Activated CD4-positive, alpha-beta T cell treated with anti-CD3 and anti-CD28 coated beads, Interleukin-2, amount 50 U/mL, for 24 hours (primary cell): ENCODE results near the gene HDGFL1.

Experiments used
- DNase-seq, 2 donors: peaks; one replicate each; pipeline ENCODE4 v3.0.0-alpha.2; 2020; ENCODE audit warnings: low read depth in 1 of 2, low spot score in 1 of 2

HDGFL1 gene

DNA sequence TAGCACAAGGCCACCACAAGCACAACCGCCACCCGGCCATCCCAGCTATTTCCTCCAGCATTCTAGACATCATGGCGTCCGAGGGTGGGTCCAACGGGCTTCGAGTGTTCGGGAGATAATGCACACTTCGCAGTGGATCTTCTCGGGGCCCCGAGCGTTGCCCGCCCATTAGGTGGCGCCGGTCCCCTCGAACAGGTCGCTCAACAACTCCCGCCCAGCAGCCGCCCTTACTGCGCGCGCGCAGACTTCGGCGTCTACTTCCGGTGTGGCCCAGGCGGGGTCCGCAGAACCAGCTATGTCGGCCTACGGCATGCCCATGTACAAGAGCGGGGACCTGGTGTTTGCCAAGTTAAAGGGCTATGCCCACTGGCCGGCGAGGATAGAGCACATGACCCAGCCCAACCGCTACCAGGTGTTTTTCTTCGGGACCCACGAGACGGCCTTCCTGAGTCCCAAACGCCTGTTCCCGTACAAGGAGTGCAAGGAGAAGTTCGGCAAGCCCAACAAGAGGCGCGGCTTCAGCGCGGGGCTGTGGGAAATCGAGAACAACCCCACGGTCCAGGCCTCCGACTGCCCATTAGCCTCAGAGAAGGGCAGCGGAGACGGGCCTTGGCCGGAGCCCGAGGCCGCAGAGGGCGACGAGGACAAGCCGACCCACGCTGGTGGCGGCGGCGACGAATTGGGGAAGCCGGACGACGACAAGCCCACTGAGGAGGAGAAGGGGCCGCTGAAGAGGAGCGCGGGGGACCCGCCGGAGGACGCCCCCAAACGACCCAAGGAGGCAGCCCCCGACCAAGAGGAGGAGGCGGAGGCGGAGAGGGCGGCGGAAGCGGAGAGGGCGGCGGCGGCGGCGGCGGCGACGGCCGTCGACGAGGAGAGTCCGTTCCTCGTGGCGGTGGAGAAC, at the start of gene HDGFL1:
HDGFL1 (plus strand) TSS at position 286 of the 904 bp plus-strand sequence; CDS start at position 296, 10 bp downstream.
- no peak for DNase-seq

DNA sequence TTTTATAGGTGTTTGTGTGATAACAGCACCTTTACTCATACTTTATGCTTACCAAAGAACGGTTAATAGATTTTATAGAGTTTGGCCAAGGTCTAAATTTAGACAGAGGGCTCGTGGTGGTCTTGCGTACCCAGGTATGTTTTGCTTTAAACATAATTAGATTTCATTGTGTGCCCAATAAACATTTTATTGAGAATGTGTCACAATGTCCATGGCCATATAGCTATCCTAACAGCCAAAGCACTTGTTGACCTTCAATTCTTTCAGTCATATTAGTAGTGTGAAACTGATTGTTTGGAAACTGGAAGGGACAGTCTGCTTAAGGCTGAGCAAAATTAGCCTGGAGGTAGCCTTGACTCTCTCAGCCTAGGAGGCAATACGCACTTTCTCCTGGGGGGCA, 48.3 kb upstream of the HDGFL1 start:
- DNase-seq: no peak

DNA sequence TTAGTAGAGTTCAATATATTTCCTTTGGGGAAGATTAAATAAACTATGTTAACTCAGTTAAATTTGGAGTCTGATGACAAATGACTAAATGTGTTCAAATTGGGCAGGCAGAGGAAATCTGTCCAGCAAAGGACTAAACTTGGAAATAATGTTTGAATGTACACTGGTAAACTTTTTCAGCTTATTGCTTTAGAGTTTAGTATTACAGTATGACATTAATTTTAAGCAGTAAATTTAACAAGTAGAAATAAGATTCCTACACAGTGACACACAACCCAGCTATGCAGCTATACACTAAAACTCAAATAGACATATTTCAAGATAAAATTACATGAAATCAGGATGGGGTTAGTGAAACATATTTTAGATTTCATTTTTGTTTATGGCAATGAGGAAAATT, 42.6 kb upstream of the HDGFL1 start:
- DNase-seq: no peak

DNA sequence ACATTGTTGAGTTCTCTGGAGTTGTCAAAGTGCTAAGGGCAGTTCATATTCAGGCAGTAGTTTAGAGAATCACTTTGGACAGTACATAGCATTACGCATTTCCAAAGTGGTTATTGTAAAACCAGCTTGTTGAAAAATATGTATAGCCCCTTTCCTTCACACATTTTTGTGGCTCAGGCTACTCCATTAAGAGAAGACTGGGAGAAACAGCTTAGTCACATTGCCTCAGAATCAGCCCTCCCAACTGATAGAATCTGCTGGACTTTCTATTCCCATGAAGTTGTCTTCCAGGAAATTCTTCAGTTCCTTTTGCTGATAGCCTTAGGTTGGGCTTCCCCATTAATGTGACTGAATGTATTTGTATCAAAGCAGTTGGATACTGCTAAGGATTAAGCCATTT, 39.5 kb upstream of the HDGFL1 start:
- no peak for DNase-seq

DNA sequence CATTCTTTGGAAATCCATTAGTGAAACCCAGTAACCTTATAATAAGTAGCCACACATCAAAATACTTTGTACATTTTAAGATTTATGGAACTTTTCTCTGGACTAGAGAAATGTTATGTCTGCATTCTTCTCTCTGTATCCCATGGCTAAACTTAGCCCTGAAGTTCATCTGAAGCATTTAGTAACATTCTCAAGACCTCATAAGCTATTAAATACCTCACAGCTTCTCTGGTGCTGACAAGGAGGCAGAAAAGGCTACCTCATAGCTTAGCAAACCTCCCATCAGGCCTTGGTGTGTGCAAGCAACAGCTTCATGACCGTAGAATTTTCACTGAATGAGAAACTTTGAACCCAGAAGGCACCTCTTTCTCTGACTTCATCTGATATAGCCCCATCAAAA, 38.9 kb upstream of the HDGFL1 start:
- no peak for DNase-seq

DNA sequence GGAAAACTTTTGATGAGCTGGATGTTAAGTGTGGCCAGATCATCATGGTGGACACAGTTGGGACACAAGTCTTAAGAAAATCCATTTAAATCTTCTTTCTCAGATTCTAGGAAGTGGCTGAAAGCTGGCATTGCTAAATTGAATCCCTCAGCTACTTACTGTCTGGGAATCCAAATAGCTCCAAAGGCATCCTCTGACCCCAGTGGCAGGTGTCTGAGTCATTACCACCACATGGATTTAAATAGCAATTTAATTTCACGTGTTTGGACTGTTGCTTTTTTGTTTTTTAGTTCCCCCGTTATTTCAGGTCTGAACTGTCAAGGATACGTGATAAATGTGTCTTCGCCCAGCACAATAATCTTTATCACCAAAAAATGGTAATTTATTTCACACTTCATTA, 33.2 kb upstream of the HDGFL1 start:
- no peak for DNase-seq

DNA sequence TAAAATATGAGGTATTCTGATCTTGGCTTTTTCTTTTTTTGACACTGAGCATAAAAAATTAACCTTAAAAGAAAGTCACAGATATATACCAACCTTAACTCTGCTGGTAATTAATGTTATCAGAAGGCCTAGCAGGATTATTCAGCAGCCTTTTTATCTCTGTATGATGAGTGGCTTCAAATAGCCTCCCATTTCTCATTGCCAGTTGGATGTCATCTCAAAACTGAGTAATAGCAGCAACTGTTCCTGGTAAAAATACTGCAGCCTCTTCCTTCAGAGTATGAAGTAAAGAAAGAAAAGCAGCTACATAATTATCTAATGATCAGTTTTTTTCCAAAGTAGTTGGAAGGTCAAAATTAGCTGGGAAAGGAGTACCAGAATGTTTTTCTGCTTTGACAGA, 24.9 kb upstream of the HDGFL1 start:
- DNase-seq: no peak

DNA sequence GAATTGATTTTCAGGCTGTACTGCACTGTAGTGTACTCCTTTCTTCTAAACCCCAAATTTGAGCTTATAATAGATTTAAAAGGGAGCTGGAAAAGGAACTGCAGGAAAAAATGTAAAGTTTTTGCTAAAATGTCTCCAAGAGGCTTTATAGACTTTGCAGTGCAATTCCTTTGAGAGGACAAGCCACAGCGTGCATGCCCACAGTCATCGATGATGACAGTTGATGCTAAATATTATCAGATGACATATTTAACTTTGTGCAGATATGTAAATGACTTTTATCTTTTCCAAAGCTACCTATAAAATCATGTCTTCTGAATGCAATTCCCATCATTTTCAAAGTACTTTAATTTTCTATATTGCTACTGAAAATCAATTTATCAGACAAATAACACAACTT, 24.3 kb upstream of the HDGFL1 start:
- DNase-seq: no peak

DNA sequence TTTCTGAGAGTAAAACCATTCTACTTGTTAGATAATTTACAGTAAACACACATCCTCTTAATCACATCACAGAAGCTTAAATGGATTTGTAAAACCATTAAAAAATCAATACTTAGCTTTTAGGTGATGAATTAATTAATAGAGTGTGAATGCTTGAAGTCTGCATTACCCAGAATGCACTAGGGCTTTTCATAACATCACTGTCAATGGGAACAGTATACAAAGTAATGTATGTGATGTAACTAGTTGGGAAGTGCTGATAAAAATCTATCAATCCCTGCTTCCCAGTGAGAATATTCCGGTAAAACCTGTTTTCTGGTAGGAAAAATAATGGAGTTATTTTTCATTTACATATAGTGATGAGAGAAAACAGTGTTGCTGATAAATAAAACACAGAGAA, 23.1 kb upstream of the HDGFL1 start:
- DNase-seq: no peak

DNA sequence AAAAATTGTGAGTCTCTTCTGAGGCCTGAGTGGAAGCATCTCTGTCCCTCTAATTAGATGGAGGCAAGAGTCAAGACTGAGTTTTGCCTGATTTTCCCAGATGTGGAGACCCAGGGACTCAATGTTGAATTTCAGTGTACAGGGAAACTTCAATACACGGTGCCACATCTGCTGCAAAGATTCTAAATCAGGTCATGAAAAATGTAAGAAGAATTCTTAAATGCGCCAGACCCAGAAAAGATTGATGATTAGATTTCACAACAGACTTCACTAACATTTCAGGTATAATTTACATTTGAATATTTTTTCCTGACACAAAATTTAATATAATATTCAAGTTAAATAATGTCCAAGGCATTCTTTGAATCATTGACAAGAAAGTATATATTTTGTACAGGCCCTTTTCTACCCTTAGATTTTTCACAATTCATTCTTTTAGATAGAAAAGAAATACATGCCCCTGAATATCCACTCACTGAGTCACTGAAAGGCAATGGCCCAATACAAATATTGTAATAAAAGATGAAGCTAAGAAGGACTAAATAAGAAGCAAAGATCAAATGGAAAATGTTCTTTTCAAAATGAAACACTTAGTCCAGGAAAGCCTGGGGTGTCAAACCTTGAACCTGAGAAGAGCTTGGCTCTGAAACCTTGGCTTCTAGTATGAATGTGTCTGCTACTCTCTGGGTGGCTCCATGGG, 18.2 kb upstream of the HDGFL1 start:
- DNase-seq: no peak

DNA sequence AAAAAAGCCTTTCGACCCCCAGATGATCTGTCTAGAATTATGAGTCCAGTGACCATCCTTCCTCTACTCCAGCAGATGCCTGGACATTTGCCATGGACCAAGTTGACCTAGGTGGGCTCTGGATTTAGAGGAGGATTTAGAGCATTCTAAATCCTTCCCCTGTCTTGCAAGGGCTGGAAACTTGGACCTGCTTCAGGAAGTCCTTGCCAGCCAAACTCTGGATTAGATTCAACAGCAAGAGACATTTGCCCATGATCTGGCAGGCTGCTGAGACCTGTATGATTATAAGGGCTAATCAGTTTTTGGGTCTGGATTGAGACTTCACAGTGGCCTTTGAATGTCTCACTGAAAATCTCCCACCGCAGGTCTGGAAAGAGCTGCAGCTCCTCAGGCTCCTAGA, 13.1 kb upstream of the HDGFL1 start:
- no peak for DNase-seq

DNA sequence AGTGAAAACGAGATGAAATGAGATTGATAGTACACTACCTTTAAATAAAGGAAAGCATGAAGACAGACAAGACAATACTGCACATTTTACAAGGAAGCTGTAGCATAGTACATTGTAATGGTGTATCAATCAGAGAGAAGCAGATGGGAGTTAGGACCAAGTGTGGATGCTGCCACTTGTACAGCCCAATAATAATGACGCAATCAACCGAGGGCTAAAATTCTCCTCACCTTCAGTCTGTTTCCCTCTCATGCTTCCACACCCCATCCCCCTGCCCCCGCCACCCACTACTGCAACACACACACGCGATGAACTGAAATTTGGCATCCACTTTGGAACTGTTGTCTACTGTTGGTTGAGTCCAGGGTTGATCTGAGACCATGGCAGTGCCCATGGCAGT, 12.4 kb upstream of the HDGFL1 start:
- DNase-seq: no peak

DNA sequence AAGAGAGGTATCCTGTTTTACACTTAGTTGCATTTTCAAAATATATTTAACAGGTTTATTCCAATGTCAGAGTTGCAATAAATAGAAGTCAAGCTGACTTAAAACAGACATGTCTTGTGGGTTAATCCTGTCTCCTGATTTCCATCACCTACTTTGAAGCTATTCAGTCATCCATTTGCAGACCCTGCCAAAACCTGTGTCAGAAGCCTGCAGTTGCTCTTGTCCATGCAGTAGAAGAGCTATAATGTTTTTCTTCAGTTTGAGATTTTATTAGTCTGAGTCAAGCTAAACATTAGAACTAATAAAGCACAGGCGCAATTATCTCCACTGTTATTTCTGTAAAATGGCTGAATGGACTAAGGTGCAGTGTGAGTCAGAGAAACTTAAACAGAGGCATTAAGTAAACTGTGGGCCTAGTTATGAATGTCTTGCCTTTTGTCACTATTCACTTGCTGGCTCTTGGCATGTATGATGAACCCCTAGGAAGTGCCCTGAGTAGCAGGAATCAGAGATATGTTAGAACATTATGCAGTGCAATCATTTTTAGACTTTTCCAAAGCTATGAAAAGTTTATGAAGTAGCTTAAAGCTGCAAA, 11.0 kb upstream of the HDGFL1 start:
- no peak for DNase-seq

DNA sequence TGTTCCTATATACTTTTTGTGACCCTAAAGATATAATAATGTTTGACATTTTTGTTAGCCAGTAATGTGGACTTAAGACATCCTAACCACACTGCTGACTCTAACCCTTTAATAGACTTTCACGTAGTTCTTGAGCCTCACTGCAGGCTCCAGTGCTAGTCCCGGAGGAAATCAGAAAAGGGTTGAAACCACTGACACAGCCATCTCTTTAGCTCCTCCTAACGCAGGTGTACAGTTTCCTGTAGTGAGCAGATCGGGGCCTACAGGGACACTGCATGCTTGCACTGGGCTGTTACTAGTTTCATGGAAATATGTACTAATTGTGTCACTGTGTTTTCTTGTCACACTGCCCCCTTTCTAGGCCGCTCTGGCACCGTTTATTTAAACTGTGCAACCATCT, 512 bp upstream of the HDGFL1 start:
- DNase-seq: no peak

DNA sequence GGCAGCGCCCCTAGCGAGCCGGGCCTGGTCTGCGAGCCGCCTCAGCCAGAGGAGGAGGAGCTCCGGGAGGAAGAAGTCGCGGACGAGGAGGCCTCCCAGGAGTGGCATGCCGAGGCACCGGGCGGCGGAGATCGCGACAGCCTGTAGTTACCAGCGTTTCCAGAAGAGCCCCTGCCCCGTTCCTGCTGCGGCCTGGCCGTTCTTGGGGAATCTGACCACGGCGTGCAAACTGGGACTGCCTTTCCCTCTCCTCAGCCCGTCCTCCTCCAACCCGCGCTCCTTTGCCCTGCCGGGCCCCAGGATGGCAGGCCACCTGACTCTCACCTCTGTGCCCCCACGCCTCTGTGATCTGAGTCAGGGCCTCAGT, 802 bp downstream of the HDGFL1 start:
- no peak for DNase-seq

DNA sequence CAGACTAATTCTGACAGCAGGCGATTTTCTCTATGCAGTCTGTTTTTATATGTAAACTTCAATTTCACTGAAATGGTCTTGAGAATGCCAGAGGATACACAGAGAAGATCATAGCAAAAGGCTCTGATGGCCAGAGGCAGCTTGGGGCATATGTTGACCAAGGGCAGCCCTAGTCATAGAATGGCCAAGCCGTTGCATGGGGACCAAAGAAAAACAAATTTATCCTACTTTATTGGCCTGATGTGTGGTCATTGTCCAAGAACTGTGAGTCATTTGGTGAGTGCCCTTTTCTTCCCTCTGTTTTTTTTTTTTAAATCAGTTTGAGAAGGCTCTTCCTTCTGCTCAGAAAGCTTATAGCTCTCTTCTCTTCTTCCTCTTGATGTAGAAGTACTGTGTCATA, 5.8 kb downstream of the HDGFL1 start:
- no peak for DNase-seq

DNA sequence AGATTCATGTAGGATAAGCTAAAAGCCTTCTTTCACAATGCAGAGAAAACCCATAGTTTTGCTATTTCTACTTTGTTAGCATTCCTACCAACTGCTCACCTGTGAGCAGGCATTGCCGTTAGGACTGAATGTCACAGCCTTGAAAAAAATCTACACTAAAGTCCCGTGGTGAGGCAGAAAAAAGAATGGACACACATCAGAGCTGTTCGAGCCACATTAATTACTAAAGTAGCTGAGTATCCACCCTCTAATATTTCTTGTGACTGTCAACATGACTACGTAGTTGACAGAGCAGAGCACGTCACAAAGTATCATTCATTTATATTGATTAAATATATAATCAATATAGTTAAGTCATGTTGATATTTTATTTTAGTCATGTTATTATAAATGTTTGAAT, 10.1 kb downstream of the HDGFL1 start:
- DNase-seq: no peak

DNA sequence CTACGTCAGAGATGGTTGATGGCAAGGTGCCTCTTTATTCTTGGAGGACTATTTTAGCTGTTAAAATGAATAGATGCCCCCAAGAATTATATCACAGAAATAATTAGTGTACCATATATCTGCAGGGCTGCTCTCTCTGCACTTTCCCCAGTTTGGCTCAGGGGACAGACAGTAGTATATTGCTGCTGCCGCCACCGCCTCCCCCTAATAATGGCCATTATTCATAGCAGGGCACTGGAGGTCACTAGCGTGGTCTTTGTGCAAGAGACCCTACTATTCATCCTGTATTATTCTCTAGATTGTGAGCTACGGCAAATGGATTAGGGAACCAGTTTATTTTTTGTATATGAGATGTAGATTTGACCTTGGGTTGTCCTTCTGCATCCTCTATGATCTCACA, 11.0 kb downstream of the HDGFL1 start:
- no peak for DNase-seq

DNA sequence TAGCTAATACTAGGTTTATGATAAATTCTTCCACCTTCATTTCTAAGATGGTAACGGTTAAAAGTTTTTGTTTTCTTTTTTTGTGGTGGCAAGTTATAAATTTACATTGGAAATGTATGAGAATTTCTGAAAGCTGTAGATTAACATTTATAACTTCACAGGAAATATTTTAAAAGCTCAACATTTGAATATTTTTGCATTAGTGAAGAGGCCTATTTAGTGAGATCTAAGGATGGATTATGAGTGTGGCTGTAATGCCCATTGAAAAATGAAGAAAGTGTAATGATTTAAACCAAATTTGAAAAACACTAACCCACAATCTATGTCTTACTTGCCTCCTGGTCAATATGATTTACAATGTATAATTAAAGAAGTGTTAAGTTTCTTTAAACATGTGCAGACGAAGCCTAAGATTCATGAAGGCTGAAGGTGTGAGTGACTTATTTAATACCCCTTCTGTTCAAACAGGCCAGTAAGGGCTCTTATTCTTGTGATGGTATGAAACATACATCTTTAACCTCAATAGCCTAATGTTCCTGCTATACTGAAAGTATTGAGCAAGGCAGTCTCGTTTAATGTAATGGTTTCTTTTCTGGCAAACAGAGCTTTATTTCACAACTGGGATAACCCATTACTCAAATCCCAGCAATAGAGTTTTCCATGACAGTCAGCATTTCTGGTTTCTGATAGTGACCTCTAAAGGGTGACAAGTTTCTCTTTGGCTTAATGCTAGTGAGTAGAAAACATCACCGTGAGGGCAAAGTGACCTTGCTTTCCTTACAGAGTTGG, 13.2 kb downstream of the HDGFL1 start:
- DNase-seq: no peak

DNA sequence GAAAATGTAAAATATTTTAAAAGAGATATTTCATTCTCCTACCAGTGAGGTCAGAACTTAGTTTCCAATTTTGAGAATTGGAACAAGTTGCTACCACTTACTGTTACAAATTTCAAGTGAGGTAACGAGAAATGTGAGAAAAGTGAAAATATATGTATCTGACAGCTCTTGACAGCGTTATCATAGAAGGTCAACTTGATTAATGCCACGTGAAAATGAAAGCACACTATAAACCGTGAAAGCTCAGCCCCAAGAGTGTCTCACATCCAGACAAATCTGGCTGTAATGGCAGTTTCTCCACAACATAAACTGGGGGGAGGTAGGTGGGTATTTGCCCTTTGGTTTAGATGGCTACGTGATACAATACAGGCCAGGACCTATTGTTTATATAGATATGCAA, 13.9 kb downstream of the HDGFL1 start:
- DNase-seq: no peak

DNA sequence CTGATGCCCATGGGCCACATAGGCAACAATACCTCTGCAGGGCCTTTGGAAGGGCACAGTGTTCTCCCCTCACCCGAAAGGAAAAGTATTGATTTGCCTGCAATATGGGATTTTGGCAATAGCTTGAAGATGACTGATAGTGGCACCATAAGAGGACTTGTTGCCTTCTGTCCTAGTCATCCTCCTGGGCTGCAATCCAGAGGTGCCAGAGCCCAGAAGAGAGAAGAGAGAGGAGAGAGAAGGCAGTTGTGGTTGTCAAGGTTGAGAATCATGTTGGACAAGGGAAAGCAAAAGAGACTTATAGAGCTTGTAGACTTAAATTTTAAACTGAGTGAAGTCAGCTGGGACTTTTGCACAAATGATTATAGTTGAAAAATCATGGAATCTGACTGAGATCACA, 14.6 kb downstream of the HDGFL1 start:
- no peak for DNase-seq

DNA sequence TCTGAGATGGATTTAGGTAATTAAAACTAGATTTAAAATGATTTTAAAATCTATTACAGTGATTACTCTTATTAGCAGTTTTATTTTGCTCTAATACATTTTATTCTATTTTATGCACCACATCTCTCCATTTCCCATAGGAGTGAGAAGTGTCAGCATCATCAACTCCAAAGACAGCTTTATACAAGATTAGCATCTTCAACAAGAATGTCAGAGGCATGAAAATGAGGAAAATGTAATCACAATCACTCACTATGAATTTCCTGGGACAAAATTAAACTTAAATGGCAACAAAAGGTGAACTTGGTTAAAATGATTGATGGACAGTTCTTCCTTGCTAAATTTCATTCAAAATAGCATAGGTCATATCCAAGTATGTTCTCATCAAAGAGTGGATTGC, 19.8 kb downstream of the HDGFL1 start:
- no peak for DNase-seq
